Measurements from ENCODE around the gene ALOXE3.

The ALOXE3 gene

GRCh38 chr17:8153957-8154607, 35.8 kb upstream of the ALOXE3 start:
- peak; percentile 95 for DNase-seq

GRCh38 chr17:8153525-8153956, 35.2 kb upstream of the ALOXE3 start:
- DNase-seq, result peak; percentile 72

DNA sequence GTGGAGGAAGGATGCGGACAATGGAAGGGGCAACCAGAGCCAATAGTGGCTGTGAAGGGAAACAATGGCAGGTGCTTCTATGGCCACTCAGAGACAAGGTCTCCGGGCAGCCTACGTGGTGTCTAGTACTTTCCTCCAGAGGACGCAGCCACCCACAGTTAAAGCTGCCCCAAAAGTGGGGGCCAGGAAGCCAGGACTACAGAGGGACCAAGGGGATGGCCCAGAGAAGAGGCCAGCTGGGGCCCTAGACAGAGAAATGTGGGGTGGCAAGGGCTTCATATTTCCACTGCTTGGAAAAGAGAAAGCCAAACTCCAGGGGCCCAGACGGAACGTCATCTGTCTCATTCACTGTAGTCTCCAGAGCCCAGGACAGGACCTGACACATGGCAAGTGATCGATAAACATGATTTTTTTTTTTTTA, 34.7 kb upstream of the ALOXE3 start:
- DNase-seq, result no peak

- peak; percentile 92 for DNase-seq
Measured at GRCh38 chr17:8152112-8152775, 33.9 kb upstream of the ALOXE3 start, which contains the start of gene PER1. Gene PER1 (minus strand): TSS chr17:8152404. CDS start chr17:8150706, 1,698 bp downstream.

- DNase-seq, result peak; percentile 78
Measured at GRCh38 chr17:8151641-8152111, 33.4 kb upstream of the ALOXE3 start.

- peak; percentile 93 for DNase-seq
Measured at GRCh38 chr17:8151120-8151640, 32.9 kb upstream of the ALOXE3 start.

- no peak for DNase-seq
Measured at GRCh38 chr17:8150194-8151119, 32.1 kb upstream of the ALOXE3 start.

GRCh38 chr17:8149419-8150193, 31.3 kb upstream of the ALOXE3 start:
- no peak for DNase-seq

GRCh38 chr17:8148560-8148959, 30.2 kb upstream of the ALOXE3 start:
- DNase-seq, result no peak

GRCh38 chr17:8147805-8148404, 29.6 kb upstream of the ALOXE3 start:
- DNase-seq, result no peak

- no peak for DNase-seq
Measured at GRCh38 chr17:8147141-8147804, 29.0 kb upstream of the ALOXE3 start.

DNA sequence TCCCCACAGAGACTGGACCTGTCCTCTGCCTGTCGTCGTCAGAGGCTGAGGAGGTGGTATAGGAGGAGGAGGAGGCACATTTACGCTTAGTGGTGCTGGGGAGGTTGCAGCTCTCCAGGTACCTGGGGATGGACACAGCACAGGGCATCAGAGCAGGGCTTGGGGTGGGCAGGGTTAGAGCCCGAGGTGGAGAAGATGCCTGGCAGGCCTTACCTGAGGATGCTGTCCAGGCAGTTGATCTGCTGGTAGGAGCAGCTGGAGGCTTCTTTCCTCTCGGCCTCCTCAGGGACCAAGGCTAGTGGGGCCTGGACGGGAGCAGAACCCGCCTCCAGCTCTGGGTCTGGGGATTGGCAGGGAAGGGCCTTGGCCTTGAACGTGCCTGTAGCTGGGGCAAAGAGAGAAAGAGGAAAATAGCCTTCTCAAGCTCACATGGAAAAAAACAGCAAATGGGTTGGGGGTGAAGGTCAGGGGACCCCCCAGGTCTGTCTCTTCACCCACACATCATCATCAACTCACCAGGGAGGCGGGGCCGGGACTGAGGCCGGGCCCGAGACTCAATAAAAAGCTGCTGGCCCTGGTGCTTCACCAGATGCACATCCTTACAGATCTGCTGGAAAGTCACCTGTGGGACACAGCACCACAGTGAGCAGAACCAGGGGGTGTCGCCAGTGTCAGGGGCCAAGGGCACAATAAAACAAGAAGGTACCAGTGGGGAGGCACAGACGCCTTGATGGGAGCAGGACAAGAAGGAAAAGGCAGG, 28.2 kb upstream of the ALOXE3 start:
- DNase-seq, result no peak

DNA sequence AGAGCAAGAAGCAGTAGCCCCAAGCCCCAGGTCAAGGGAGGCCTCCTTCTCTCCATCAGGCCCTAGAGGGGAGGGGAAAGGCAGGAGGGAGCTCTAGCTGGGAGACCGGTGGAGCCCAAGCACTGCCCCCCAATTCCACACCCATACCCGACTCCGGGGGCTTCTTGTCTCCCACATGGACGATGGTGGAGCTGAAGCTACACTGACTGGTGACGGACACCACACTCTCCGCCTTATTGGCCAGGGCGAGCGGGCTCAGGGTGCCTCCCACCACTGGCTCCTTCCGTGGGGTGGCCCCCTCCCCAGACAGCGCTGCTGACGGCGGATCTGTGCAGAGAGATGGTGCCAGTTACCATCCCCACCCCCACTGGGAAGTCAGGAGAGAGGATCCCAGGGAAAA, 27.5 kb upstream of the ALOXE3 start:
- DNase-seq, result no peak

DNA sequence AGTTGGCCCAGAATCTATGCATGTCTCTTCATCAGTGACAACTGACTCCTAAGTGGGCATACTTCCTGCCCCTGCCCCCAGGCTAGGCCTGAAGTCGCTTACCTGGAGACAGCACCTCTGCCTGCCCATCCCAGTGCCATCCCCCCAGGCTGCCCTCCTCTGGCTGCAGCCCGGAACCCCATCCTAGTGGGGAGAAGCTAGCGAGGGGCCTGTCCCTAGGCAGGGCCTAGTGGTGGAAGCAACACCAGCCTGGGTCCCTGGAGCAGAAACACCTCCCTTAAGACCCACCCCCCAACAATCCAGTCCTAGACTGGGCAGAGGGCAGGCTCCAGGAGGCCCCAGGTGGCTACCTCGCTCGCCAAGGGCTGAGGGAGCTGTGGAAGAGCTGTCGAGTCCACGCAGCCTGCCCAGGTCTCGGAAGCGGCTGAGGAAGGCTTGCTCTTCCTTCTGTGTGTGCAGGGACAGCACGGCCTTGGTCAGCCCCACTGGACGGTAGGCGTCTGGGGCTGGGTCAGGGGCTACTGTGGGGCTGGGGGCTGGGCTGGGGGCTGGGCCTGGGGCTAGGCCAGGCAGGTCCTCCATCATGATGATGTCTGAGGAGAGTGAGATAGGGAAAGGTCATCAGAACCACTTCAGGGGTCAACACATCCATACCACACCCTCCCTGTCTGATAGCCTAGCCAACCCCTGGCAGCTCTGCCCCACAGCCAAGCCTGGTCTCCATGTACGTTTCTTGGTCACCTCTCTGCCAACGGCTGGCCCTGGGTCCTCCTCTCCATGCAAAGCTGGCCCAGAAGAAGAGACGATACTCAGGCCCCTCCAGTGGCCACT, 26.3 kb upstream of the ALOXE3 start:
- no peak for DNase-seq

GRCh38 chr17:8143581-8144400, 25.5 kb upstream of the ALOXE3 start:
- DNase-seq, result no peak

- DNase-seq, result no peak
Measured at GRCh38 chr17:8142887-8143580, 24.7 kb upstream of the ALOXE3 start.

- DNase-seq, result no peak
Measured at GRCh38 chr17:8142158-8142886, 24.0 kb upstream of the ALOXE3 start.
